Activated T-cell treated with anti-CD3 and anti-CD28 coated beads for 48 hours (primary cell): ENCODE measurements around the gene ABL1.

Experiments used
- DNase-seq: peaks from one replicate; pipeline ENCODE4 v3.0.0-alpha.2; 2020; ENCODE audit warnings: low read depth

The ABL1 gene

GRCh38 chr9:130872093-130872492 is 37.0 kb downstream of the ABL1 start:
- DNase-seq, result no peak

GRCh38 chr9:130872508-130872907 is 37.5 kb downstream of the ABL1 start:
- no peak for DNase-seq

- no peak for DNase-seq
Measured at GRCh38 chr9:130872912-130873503, 38.0 kb downstream of the ABL1 start.

- no peak for DNase-seq
Measured at GRCh38 chr9:130873966-130874365, 38.9 kb downstream of the ABL1 start.

- no peak for DNase-seq
Measured at GRCh38 chr9:130874783-130875182, 39.7 kb downstream of the ABL1 start.

GRCh38 chr9:130877300-130877699 is 42.2 kb downstream of the ABL1 start:
- no peak for DNase-seq

- DNase-seq, result no peak
Measured at GRCh38 chr9:130878295-130878694, 43.2 kb downstream of the ABL1 start.

- no peak for DNase-seq
Measured at GRCh38 chr9:130879863-130880411, 44.9 kb downstream of the ABL1 start.

GRCh38 chr9:130880599-130881220 is 45.7 kb downstream of the ABL1 start:
- DNase-seq, result no peak

GRCh38 chr9:130881516-130881915 is 46.5 kb downstream of the ABL1 start:
- no peak for DNase-seq

GRCh38 chr9:130882696-130883225 is 47.7 kb downstream of the ABL1 start:
- no peak for DNase-seq

GRCh38 chr9:130883479-130883878 is 48.4 kb downstream of the ABL1 start:
- DNase-seq, result no peak

GRCh38 chr9:130884111-130884531 is 49.1 kb downstream of the ABL1 start:
- no peak for DNase-seq

GRCh38 chr9:130884542-130885483 is 49.8 kb downstream of the ABL1 start:
- DNase-seq, result no peak

GRCh38 chr9:130885484-130886375 is 50.7 kb downstream of the ABL1 start:
- DNase-seq, result no peak

- DNase-seq, result no peak
Measured at GRCh38 chr9:130886981-130887380, 51.9 kb downstream of the ABL1 start.

GRCh38 chr9:130887494-130888144 is 52.6 kb downstream of the ABL1 start:
- DNase-seq, result no peak

- no peak for DNase-seq
Measured at GRCh38 chr9:130888146-130888885, 53.3 kb downstream of the ABL1 start.

- DNase-seq, result no peak
Measured at GRCh38 chr9:130890124-130890523, 55.1 kb downstream of the ABL1 start.
